GM12872 (cell line): ENCODE results near the gene POLR2B.

Source experiments
- CTCF ChIP-seq: IDR thresholded peaks from 3 replicates; pipeline ENCODE4 v1.5.1; 2011; ENCODE audit warnings: low read depth, mild to moderate bottlenecking, low read length, moderate library complexity; ENCODE audit not compliant: insufficient read depth

Gene POLR2B

GRCh38 chr4:57077550-57078343 lies 99.1 kb downstream of the POLR2B start:
- TF ChIP-seq CTCF: no peak

GRCh38 chr4:57078685-57079521 lies 100.2 kb downstream of the POLR2B start:
- TF ChIP-seq CTCF: no peak
